Left hindlimb (tissue), 1 donor: ENCODE results near the gene GID4.

ENCODE experiments used
- DNase-seq: peaks from one replicate; pipeline ENCODE4 v3.0.0-alpha.2; 2018

GID4 gene

GRCh38 chr17:18105595-18105994 lies 66.4 kb downstream of the GID4 start:
- DNase-seq: peak; percentile 12

GRCh38 chr17:18106211-18106610 lies 67.0 kb downstream of the GID4 start:
- DNase-seq: no peak

GRCh38 chr17:18107061-18107790 lies 68.0 kb downstream of the GID4 start:
- DNase-seq: no peak

- no peak for DNase-seq
Measured at GRCh38 chr17:18107971-18108370, 68.8 kb downstream of the GID4 start.

DNA sequence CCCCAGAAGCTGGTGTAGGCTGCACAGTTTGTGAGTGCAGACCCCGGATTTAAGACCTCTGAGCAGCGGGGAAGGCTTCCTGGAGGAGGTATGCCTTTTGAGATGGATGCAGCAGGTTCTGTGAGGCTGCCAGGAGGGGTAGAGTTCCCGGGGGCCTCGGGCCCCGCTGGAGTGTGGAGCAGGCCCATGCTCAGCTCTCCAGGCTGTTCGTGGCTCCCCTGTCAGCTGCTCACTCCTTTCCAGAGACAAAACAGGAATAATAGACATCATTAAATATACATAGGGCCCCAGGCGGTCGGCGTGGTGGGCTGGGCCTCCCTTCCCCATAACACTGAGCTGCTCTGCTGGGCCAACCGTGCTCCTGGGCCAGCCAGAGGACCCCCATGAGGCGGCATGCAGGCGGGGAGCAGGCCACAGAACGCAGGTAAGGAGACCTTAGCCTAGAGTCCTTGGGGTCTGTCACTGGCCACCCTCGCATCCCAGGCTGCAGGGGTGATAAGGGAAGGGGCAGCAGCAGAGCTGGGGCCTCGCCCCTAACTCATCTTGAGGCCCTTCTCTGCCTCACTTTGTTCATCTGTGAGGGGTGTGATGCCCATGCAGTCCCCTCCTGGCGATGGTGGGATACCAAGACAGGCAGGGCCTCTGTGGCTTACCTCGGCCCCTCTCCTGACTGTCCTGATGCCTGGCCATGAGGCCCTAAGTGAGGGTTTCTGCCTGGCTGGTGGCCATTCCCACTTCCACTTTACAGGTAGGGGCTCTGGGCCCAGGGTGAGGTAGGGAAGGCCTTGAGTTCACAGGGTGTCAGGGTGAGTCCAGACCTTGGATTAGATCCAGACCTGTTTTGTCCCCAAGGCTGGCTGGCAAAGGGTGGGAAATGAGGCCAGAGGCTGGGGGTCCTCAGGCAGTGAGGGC lies 69.4 kb downstream of the GID4 start, which contains the start of gene MYO15A:
Gene MYO15A (plus strand): TSS at position 356 of the 912 bp plus-strand sequence. CDS start 10,045 bp downstream, outside the sequence.
- DNase-seq: no peak

DNA sequence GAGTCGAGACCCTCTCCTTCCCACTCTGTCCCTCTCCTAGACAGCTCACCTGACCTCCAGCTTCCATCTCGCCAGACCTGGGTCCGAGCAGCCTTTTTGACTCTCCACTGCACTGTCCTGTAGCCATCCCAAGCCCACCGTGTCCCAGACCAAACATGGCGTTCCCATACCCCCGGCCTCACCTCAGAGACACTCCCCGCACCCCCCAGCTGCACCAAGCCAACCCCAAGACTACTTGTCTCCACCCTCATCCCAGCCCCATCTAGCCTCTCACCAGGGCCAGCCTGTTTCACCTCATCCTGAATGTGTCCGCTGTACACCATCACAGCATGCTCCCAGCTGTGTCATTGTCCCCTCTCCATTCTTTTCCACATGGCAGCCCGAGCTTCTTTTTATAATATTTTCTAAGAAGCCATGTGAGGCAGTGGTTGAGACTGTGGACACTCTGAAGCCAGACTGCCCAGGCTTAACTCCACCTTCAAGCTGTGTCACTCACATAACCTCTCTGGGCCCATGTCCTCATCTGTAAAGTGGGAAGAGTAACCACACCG lies 70.8 kb downstream of the GID4 start:
- no peak for DNase-seq

GRCh38 chr17:18110636-18111145 lies 71.5 kb downstream of the GID4 start:
- DNase-seq: no peak

- DNase-seq: no peak
Measured at GRCh38 chr17:18111330-18111971, 72.2 kb downstream of the GID4 start.

- no peak for DNase-seq
Measured at GRCh38 chr17:18115517-18115916, 76.3 kb downstream of the GID4 start.

DNA sequence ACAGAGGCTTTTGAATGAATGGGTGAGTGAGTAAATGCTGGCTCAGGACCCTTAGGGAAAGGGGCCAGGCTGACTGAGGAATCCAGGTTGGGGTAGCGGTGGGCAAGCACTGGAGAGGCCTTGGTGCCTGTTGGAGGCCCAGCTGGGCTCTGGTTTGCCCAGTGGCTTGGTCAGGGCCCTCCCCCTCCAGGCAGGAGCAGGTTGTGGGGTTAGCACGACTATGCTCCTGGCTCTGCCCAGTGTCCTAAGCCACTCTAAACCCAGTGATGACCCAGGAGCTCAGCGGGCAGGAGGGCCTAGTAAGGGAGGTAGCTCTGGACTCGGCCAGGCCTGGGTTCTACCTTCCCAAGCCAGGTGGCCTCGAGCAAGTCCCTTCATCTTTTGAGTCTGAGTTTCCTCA lies 76.9 kb downstream of the GID4 start:
- DNase-seq: no peak

DNA sequence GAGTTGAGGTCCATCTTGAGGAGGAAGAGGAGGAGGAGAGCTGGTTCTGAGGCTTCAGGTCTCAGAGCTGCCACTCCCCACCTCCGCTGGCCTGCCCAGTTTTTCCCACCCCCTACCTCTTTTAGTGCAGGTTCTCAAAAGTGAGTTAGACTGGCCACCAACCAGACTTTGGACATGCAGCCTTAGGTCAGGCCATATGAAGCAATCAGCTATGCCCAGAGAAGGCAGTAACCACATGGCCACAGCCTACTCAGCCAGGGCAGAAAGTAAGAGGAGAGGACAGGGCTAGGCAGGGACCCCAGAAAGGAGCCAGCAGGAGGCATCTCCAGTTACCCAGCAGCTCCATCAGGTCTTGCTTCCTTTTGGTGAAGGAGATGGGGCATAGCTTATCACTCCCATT lies 78.3 kb downstream of the GID4 start:
- no peak for DNase-seq
